Lung (tissue), 12 donors: Measurements from ENCODE around the gene DCUN1D1. TPM values are rescaled to one million over a fixed set of nuclear protein-coding genes. Genes with fewer than 3 reads are reported as not detected.

Experiments used
- ATAC-seq: fragments of 200-7000 bp; cut with Tn5 transposase; one replicate; pipeline ENCODE4 v1.9.1; 2020; ENCODE audit warnings: moderate number of reproducible peaks; ENCODE audit not compliant: insufficient read depth, low FRiP score
- DNase-seq, 3 donors: peaks; one replicate each; pipeline ENCODE4 v3.0.0-alpha.2; 2013 to 2017
- H3K27ac ChIP-seq, 2 donors: one replicate each; pipeline ENCODE4 v1.5.1; 2013; ENCODE audit warnings: mild to moderate bottlenecking in 2 of 2, moderate library complexity in 2 of 2, control low read depth in 1 of 2, inconsistent platforms in 1 of 2, low read depth in 1 of 2, low read length in 1 of 2
- H3K27me3 ChIP-seq, 3 donors: one replicate each; pipeline ENCODE4 v1.5.1; 2013; ENCODE audit warnings: low read length in 2 of 3; ENCODE audit not compliant: control insufficient read depth in 3 of 3, insufficient read depth in 3 of 3
- H3K36me3 ChIP-seq, 4 donors: one replicate each; pipeline ENCODE4 v1.5.1; 2013; ENCODE audit warnings: low read length in 4 of 4, mild to moderate bottlenecking in 1 of 4, moderate library complexity in 1 of 4; ENCODE audit not compliant: control insufficient read depth in 4 of 4, insufficient read depth in 4 of 4
- H3K4me1 ChIP-seq, 5 donors: one replicate each; pipeline ENCODE4 v1.5.1; 2013; ENCODE audit warnings: low read length in 5 of 5, mild to moderate bottlenecking in 2 of 5, moderate library complexity in 1 of 5; ENCODE audit not compliant: control insufficient read depth in 5 of 5, insufficient read depth in 5 of 5
- H3K4me3 ChIP-seq: one replicate; pipeline ENCODE4 v1.5.1; 2013; ENCODE audit warnings: mild to moderate bottlenecking, control low read depth, moderate library complexity
- H3K9ac ChIP-seq, 2 donors: one replicate each; pipeline ENCODE4 v1.5.1; 2013; ENCODE audit warnings: low read length in 2 of 2, control low read depth in 1 of 2; ENCODE audit not compliant: insufficient read depth in 1 of 2
- H3K9me3 ChIP-seq, 4 donors: one replicate each; pipeline ENCODE4 v1.5.1; 2013; ENCODE audit warnings: low read length in 3 of 4, mild to moderate bottlenecking in 1 of 4, moderate library complexity in 1 of 4; ENCODE audit not compliant: control insufficient read depth in 4 of 4, insufficient read depth in 3 of 4
- CTCF ChIP-seq: IDR thresholded peaks from 2 replicates; pipeline ENCODE4 v1.5.1; 2012; ENCODE audit warnings: mild to moderate bottlenecking; ENCODE audit errors: control extremely low read depth, extremely low read depth
- WGBS, 2 donors: extraction: QIAGEN DNeasy Blood & Tissue Kit; methylation state at CpG; one replicate each; pipeline ENCODE4 v1.1.7; 2013; 5-methylcytosine and 5-hydroxymethylcytosine counted together
- polyA plus RNA-seq, 2 donors: library from polyadenylated mRNA; stranded (reverse); fragments of 200-250 nt; gene quantifications; one replicate each; pipeline ENCODE4 v1.2.1, GENCODE V29; 2013
- total RNA-seq, 2 donors: library from RNA; depleted of rRNA in 1 of 2; stranded (reverse); fragments of >200 nt in 1 of 2; gene quantifications; one replicate each; pipeline ENCODE4 v1.2.1, GENCODE V29; 2014 to 2021
- donor health status: control.
- donor health status: control.
- donor health status: Bipolar disorder and iron deficiency.
- donor health status: healthy.
- donor health status: DM: yes; HTN: yes; CAD: no.

Gene DCUN1D1
- total and polyA plus RNA-seq, 4 donors: 6.8 to 54.7 (median 23.5) TPM

- Histone ChIP-seq H3K36me3 (peaks cover 0 to 6% (median under 1%) of the 10 kb centered on the region in 4 donors), H3K4me1 (peaks cover 0 to 5% (median 0%) of the 10 kb centered on the region in 5 donors), H3K27me3 (no peaks in the 10 kb centered on the region), H3K27ac (no peak overlapping the region), H3K4me3 (no peak overlapping the region), H3K9me3 (no peaks in the 10 kb centered on the region), H3K9ac (no peak overlapping the region)
- no peak for DNase-seq
- 56 to 65% methylated on average over 6 of the region's 6 CpGs for WGBS, 2 donors
- ATAC-seq: no peak
- TF ChIP-seq CTCF: no peak
These were observed 12.8 kb downstream of the DCUN1D1 start for GRCh38 chr3:182967218-182968204.

GRCh38 chr3:182965861-182966366 lies 14.4 kb downstream of the DCUN1D1 start:
- H3K9ac ChIP-seq: no peak overlapping the region

GRCh38 chr3:182964179-182964578 lies 16.2 kb downstream of the DCUN1D1 start:
- Histone ChIP-seq H3K27me3 (no peaks in the 10 kb centered on the region), H3K4me3 (no peak overlapping the region), H3K9me3 (no peaks in the 10 kb centered on the region), H3K9ac (no peak overlapping the region), H3K36me3 (peaks cover 4 to 7% (median 5%) of the 10 kb centered on the region in 4 donors), H3K4me1 (peaks cover 0 to 4% (median 0%) of the 10 kb centered on the region in 5 donors), H3K27ac (no peak overlapping the region)
- TF ChIP-seq CTCF: no peak
- DNase-seq: no peak
- no peak for ATAC-seq
- 95 to 100% methylated on average over 1 of the region's 1 CpG for WGBS, 2 donors

More at GRCh38 chr3:182965861-182966366, 14.4 kb downstream of the DCUN1D1 start:
- TF ChIP-seq CTCF: no peak
- H3K4me3 ChIP-seq: no peak overlapping the region
- no peaks in the 10 kb centered on the region for H3K9me3 ChIP-seq
- WGBS, 2 donors: 90% methylated on average over 9 of the region's 9 CpGs
- peaks cover 0 to 6% (median 4%) of the 10 kb centered on the region in 4 donors for H3K36me3 ChIP-seq
- DNase-seq (no peak), ATAC-seq (no peak)
- peaks cover 0 to 5% (median 0%) of the 10 kb centered on the region in 5 donors for H3K4me1 ChIP-seq
- no peaks in the 10 kb centered on the region for H3K27me3 ChIP-seq
- no peak overlapping the region for H3K27ac ChIP-seq
